Suppressor macrophage treated with lipopolysaccharide for 4 hours (primary cell): ENCODE measurements around the gene SLC15A1.
"Not testable (repeated sequence)": the region's sequence is repeated elsewhere in the genome, so short reads cannot be mapped to it uniquely, and the experiment has no call there.

ENCODE experiments used
- DNase-seq: peaks from one replicate; pipeline ENCODE4 v3.0.0-alpha.2; 2020

Gene SLC15A1

DNA sequence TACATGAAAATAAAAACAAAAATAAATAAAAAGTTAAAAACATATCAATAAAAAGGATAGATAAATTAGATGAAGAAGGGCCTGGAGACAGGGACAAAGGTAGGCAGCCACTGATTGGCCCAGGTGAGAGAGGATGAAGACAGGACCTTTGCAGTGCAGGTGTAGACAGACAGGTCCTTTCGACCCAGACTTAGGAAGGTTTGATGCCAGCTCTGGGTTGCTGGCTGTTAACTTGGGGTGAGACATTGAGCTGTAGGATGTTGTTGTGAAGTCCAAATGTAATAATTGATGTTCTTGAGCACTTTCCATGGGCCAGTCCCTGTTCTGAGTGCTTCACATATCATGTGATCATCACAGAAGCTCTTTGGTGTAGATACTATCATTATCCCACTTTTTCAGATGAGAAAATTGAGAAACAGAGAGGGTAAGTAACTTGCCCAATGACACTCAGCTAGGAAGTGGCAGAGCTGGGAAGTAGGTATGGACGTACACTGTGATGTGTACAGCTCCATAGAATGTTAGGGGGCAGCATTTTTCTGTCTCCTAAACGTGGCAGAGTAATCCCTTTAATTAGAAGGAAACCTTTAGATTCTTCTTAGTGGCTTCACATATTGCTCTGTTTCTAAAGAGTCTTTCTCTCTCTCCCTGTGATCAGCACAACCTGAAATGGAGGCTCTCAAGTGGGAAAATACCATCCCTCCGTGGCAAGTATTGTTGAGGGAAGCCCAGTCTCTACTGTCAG, 99.6 kb downstream of the SLC15A1 start:
- DNase-seq = no peak

DNA sequence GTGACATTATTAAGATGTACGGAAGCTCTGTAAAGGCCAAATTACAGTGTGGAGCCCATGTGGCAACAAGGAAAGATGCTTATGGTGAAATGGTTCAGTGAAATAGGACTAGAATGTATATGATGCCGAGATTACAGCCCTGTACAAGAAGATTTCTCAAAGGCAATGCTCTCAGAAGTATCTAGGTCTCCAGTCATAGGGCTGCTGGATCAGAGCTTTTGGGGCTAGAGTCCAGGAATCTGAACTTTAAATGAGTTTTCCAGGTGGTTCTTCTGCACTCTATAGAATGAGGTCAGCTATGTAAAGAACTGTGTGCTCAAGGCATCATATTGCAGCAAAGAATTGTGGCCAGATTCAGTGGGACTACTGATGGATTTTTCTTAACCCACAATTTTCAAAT, 100.2 kb downstream of the SLC15A1 start:
- DNase-seq = no peak

DNA sequence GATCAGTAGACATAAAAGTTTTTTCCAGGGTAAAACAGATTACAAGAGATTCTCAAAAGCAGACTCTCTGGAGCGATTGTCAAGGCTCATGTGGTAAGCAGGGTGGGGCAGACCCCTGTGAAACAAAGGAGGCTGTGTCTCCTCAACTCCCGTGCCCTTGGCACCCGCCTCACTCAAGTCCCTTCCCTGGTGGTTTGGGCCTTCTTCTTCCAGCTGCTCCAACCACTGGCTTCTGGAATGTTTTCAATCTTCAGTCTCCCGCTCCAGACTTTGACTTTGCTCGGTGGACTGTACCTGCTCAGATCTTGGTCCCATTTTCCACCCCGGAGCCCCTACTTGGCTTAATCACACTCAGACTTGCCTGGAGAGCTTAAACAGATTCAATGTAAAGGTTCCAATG, 100.7 kb downstream of the SLC15A1 start:
- DNase-seq = no peak

DNA sequence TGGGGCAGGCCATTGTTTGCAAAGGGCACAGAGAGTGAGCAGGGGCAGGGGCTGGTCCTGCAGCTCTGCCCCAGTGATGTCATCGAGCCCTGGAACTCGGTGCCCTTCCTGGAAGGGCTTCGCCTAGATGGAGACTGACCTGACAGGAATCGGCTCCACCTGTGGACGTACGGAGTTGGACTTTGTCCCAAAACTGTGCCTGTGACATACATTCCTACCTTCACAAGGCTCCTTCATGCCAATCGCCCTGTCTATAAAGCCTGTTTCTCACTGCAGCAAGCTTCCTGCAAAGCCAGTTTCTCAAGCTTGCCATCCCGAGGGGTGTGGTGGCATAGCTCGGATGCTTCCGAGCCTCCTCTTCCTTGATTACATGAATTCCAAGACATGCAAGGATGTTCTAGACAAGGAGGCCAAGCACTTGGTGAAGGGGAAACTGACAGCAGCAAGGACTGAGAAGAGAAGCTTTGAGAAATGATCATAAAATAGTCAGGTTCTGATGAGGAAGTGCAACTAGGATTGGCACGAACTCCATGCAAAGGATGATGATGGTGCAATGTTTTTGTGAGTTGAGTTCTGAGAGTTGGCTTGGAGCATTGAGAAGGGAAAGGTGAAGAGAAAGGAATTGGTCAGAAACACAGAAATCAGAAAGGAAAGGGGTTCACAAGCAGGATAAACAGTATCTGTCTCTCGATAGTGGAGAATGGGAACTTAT, 101.9 kb downstream of the SLC15A1 start:
- peak; percentile 79 for DNase-seq

DNA sequence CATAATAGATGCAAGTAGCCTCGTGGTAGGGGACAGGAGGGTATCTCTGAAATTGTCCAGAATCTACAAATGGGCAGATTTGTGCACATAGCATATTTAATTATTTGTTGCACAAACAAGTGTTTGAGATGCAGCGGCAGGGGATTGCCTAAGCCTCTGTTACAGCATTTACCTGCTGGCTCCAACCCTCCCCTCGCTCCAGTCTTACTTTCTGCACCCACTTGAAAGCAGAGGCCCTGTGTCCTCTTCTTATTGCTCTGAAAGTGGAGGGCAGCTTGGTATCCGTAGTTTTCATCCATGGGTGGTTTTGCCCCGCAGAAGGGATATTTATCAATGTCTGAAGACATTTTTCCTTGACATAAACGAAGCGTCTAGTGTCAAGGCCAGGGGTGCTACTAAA, 102.6 kb downstream of the SLC15A1 start:
- DNase-seq = no peak

DNA sequence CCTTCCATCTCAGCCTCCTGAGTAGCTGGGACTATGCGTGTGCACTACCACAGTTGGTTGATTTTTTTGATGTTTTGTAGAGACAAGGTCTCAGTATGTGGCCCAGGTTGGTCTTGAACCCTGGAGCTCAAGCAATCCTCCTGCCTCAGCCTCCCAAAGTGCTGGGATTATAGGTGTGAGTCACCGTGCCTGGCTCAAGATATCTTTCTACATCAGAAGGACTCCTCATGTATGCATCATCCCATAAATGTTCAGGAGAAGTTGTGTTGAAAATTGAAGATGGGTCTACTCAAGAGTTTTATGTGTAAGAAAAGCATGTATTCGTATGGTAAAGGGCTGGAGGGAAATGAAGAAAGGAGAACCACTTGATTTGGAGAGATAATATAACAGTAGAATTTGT, 103.8 kb downstream of the SLC15A1 start:
- peak; percentile 30 for DNase-seq

DNA sequence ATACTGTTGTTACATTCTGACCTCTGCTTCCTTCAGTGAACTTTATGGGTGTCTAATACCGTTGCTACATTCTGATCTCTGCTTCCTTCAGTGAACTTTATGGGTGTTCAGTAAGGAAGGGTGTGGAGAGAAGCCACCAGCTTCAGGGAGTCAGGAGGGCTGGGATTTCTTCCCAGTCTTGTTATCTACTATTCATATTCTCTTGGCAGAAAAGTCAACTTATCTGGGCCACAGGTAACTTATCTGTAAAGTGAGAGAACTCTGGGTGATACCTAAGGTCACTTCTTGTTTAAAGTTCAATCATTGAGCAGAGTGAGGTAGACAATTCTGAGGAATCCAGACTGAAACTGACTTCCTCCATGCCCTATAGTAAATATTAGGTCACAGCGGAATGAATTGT, 104.3 kb downstream of the SLC15A1 start:
- DNase-seq = no peak

DNA sequence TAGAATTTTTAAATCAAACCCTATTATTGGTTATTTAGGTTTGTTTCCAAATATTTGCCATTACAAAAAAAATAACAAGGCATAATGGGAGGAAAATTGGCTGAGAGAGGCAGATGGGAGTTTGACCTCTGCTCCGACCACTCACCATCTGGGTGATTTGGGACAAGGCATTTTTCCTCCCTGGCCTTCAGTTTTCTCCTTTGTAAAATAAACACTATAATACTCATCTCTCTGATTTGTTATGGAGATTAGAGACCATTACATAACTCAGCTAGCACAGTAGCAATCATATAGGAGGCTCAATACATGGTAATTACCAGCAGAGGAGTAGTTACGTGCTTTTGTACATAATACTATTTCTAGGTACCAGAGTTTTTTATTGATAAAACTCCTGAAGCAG, 105.4 kb downstream of the SLC15A1 start:
- DNase-seq = no peak

DNA sequence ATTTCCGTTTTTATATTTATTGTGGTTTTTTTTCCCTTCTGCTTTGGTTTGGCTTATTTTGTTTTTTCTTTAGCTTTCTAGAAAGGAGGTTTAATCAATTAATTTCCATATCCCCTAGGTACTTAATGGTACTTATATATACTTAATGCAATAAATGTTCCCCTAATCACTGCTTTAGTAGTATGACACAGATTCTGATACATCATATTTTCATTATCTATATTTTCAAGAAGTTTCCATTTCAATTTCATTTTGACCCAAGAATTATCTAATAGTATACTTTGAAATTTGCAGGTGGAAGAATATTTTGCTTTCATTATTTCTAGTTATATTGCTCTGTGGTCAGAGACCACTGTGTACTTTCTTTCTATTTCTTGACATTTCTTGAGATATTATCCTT, 109.0 kb downstream of the SLC15A1 start:
- no peak for DNase-seq

DNA sequence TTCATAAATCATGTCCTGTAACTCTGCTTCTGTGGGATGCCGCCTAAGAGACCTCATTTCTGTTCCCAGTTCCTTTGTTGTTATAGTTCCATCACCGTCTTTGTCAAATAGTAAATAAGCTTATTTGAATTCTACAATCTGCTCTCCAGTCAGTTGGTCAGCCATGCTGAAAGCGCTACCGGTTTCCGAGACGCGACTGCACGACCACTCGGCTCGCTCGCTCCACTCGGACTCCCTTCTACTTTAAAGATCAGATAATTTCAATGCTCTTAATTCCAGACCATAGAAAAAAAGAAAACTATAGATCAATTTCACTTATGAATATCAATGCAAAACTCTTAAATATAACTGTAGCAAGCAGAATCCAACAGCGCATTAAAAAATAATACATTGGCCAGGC, 111.4 kb downstream of the SLC15A1 start:
- DNase-seq = no peak

DNA sequence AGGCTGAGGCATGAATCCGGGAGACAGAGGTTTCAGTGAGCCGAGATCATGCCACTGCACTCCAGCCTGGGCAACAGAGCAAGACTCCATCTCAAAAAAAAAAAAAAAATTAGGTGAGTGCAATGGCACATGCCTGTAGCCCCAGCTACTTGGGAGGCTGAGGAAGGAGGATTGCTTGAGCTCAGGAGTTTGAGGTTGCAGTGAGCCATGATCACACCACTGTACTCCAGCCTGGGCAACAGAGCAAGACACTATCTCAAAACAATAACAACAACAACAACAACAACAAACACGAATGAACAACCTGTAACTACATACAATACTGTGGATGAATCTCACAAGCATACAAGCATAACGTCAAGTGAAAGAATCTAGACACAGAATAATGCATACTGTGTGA, 112.7 kb downstream of the SLC15A1 start:
- not testable (repeated sequence) for DNase-seq

DNA sequence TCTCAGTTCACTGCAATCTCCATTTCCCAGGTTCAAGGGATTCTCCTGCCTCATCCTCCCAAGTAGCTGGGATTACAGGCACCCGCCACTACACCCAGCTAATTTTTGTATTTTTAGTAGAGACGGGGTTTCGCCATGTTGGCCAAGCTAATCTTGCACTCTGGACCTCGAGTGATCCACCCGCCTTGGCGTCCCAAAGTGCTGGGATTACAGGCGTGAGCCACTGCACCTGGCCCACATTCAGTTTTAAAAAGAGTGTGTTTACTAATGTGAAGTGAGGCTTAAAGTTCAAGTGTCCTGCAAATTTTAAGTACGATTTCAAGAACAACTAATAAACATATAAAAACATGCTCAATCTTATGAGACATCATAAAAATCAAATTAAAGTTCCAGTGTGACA, 114.1 kb downstream of the SLC15A1 start:
- DNase-seq = not testable (repeated sequence)
